ENCODE results near the gene ZSCAN30.

GRCh38 chr18:35223797-35224196 is 66.2 kb downstream of the ZSCAN30 start:
- TF ChIP-seq SIN3A (IDR thresholded peaks at IDR 0.05; ENCODE audit: borderline replicate concordance, insufficient read depth, low read length) (no peak), POLR2AphosphoS5 (IDR thresholded peaks at IDR 0.05; ENCODE audit: low read depth, low read length) (no peak), REST (IDR thresholded peaks at IDR 0.05; ENCODE audit: insufficient read depth in 1 of 2, low read depth in 2 of 2, low read length in 2 of 2) (no peak), TAF1 (IDR thresholded peaks at IDR 0.05; ENCODE audit: borderline replicate concordance, insufficient read depth, low read length) (no peak), FOXP2 (optimal IDR thresholded peaks at IDR 0.05; ENCODE audit: borderline replicate concordance, extremely low read depth, extremely low read length, insufficient read depth) (no peak)

All from PFSK-1 (cell line).